HCT116 (cell line): ENCODE results near the gene NT5E. TPM values are rescaled to one million over a fixed set of nuclear protein-coding genes. Genes with fewer than 3 reads are reported as not detected.
A peak's percentile ranks its signal among the peaks of the same experiment; 100 is the strongest.

ENCODE experiments used
- ATAC-seq: fragments of 200-7000 bp; cut with Tn5 transposase; 2 replicates; pipeline ENCODE4 v1.9.1; 2020; ENCODE audit warnings: mild to moderate bottlenecking, moderate library complexity
- BruUV-seq: library from RNA; stranded (reverse); fragments of 400-500 nt; replicated peaks from 2 replicates; lab custom pipeline; 2021; lab: Mats Ljungman, UMichigan
- CTCF ChIA-PET: fragments of 300-600 bp; sonication (Branson Sonifier 250); formaldehyde crosslinking; loops from one replicate; lab custom pipeline; 2021; ENCODE audit warnings: antibody characterized with exemption; lab: Charles Lee
- POLR2A ChIA-PET: fragments of 300-600, 350-600 bp; sonication (Branson Sonifier 250); formaldehyde crosslinking; loops from one replicate; lab custom pipeline; 2021; ENCODE audit warnings: antibody characterized with exemption; lab: Charles Lee
- RAD21 ChIA-PET, 2 experiments: fragments of 300-600 bp; sonication (Branson Sonifier 250); formaldehyde crosslinking; loops; one replicate each; lab custom pipeline; 2023; ENCODE audit warnings: low total read pairs in 2 of 2; ENCODE audit not compliant: uncharacterized antibody in 2 of 2, unreplicated experiment in 2 of 2, low non-redundant PET in 1 of 2; lab: Charles Lee
- DNase-seq: peaks from one replicate; pipeline ENCODE4 v3.0.0-alpha.2; 2010; ENCODE audit warnings: low read depth, low spot score
- H2AFZ ChIP-seq: fragments of 200-600 bp; shearing (Covaris generic), sonication (generic); 2 replicates; pipeline ENCODE4 v1.6.1; 2017; ENCODE audit warnings: low read depth, mixed run types, mixed read lengths, antibody characterized with exemption, low read length; ENCODE audit not compliant: poor library complexity, severe bottlenecking
- H3K27ac ChIP-seq: 2 replicates; pipeline ENCODE4 v1.5.1; 2012; ENCODE audit warnings: low read depth, low read length
- H3K27me3 ChIP-seq: fragments of 200-600 bp; sonication (generic); 2 replicates; pipeline ENCODE4 v1.6.1; 2016; ENCODE audit warnings: mixed run types, low read length, mixed read lengths; ENCODE audit not compliant: insufficient read depth
- H3K36me3 ChIP-seq, 2 experiments: fragments of 200-500 bp in 1 of 2; fragments of 200-600 bp in 1 of 2; sonication (Bioruptor generic) in 1 of 2; sonication (generic) in 1 of 2; 2 replicates each; pipeline versions ENCODE4 v1.5.1 to v1.6.1; 2014 to 2016; ENCODE audit warnings: low read length in 2 of 2, inconsistent platforms in 1 of 2, mixed read lengths in 1 of 2, mixed run types in 1 of 2; ENCODE audit not compliant: insufficient read depth in 2 of 2, control insufficient read depth in 1 of 2
- H3K4me1 ChIP-seq, 2 experiments: fragments of 200-600 bp in 1 of 2; sonication (generic) in 1 of 2; 2 replicates each; pipeline versions ENCODE4 v1.5.1 to v1.6.1; 2012 to 2017; ENCODE audit warnings: low read length in 2 of 2, inconsistent platforms in 1 of 2, mild to moderate bottlenecking in 1 of 2, mixed read lengths in 1 of 2, mixed run types in 1 of 2, moderate library complexity in 1 of 2; ENCODE audit not compliant: insufficient read depth in 2 of 2, control insufficient read depth in 1 of 2
- H3K4me2 ChIP-seq: fragments of 200-600 bp; sonication (generic); 2 replicates; pipeline ENCODE4 v1.6.1; 2017; ENCODE audit warnings: mixed run types, low read length, mixed read lengths
- H3K4me3 ChIP-seq, 2 experiments: fragments of 200-600 bp in 1 of 2; sonication (generic) in 1 of 2; replicated peaks in 1 of 2; 2 replicates each; pipeline ENCODE4 v1.5.1; 2011 to 2016; ENCODE audit warnings: low read length in 2 of 2, control low read depth in 1 of 2, low read depth in 1 of 2, mild to moderate bottlenecking in 1 of 2, mixed read lengths in 1 of 2, mixed run types in 1 of 2
- H3K79me2 ChIP-seq: fragments of 200-600 bp; sonication (generic); 2 replicates; pipeline ENCODE4 v1.6.1; 2017; ENCODE audit warnings: mild to moderate bottlenecking, mixed run types, low read length, moderate library complexity, mixed read lengths; ENCODE audit not compliant: insufficient read depth
- H3K9ac ChIP-seq: fragments of 200-600 bp; sonication (generic); 2 replicates; pipeline ENCODE4 v1.6.1; 2016; ENCODE audit warnings: low read length, mixed read lengths
- H3K9me2 ChIP-seq: fragments of 200-600 bp; sonication (generic), shearing (Covaris generic); 2 replicates; pipeline ENCODE4 v1.6.1; 2017; ENCODE audit warnings: mixed run types, mild to moderate bottlenecking, moderate library complexity; ENCODE audit not compliant: insufficient read depth
- H3K9me3 ChIP-seq, 2 experiments: fragments of 200-500 bp in 1 of 2; fragments of 200-600 bp in 1 of 2; sonication (Bioruptor generic) in 1 of 2; sonication (generic) in 1 of 2; 2 replicates each; pipeline ENCODE4 v1.6.1; 2014 to 2017; ENCODE audit warnings: low read length in 2 of 2, mixed read lengths in 2 of 2, inconsistent platforms in 1 of 2, low read depth in 1 of 2, mild to moderate bottlenecking in 1 of 2, mixed run types in 1 of 2, moderate library complexity in 1 of 2; ENCODE audit not compliant: control insufficient read depth in 1 of 2, insufficient read depth in 1 of 2
- H4K20me1 ChIP-seq: fragments of 200-600 bp; sonication (generic), shearing (Covaris generic); 2 replicates; pipeline ENCODE4 v1.6.1; 2017; ENCODE audit warnings: mixed run types, mild to moderate bottlenecking, moderate library complexity; ENCODE audit not compliant: insufficient read depth
- CBX3 ChIP-seq: IDR thresholded peaks from 2 replicates; pipeline ENCODE4 v1.6.1; 2012; ENCODE audit warnings: low read depth
- CEBPB ChIP-seq: IDR thresholded peaks from 2 replicates; pipeline ENCODE4 v1.6.1; 2012; ENCODE audit warnings: low read depth
- ELF1 ChIP-seq: IDR thresholded peaks from 2 replicates; pipeline ENCODE4 v1.6.1; 2012; ENCODE audit warnings: low read depth, borderline replicate concordance
- EZH2 ChIP-seq: fragments of 200-600 bp; sonication (generic); IDR thresholded peaks from 2 replicates; pipeline ENCODE4 v1.6.1; 2017; ENCODE audit warnings: antibody characterized with exemption, mixed run types
- EZH2phosphoT487 ChIP-seq: fragments of 200-600 bp; IDR thresholded peaks from 2 replicates; pipeline ENCODE4 v1.6.1; 2018; ENCODE audit warnings: antibody characterized with exemption, borderline replicate concordance
- FOSL1 ChIP-seq: IDR thresholded peaks from 2 replicates; pipeline ENCODE4 v1.6.1; 2012; ENCODE audit warnings: low read depth
- JUND ChIP-seq: IDR thresholded peaks from 2 replicates; pipeline ENCODE4 v1.6.1; 2012
- POLR2A ChIP-seq: IDR thresholded peaks from 2 replicates; pipeline ENCODE4 v1.7.0; 2011; ENCODE audit warnings: borderline replicate concordance; ENCODE audit not compliant: insufficient read depth, insufficient read length; ENCODE audit errors: extremely low read depth
- POLR2AphosphoS5 ChIP-seq: IDR thresholded peaks from 2 replicates; pipeline ENCODE4 v1.6.1; 2011; ENCODE audit warnings: mild to moderate bottlenecking, low read depth, low read length, moderate library complexity
- RAD21 ChIP-seq: IDR thresholded peaks from 2 replicates; pipeline ENCODE4 v1.6.1; 2012; ENCODE audit warnings: low read depth, mild to moderate bottlenecking
- SIN3A ChIP-seq: IDR thresholded peaks from 2 replicates; pipeline ENCODE4 v1.6.1; 2012; ENCODE audit warnings: low read depth
- SP1 ChIP-seq: IDR thresholded peaks from 2 replicates; pipeline ENCODE4 v1.6.1; 2012; ENCODE audit warnings: low read depth
- SRF ChIP-seq: IDR thresholded peaks from 2 replicates; pipeline ENCODE4 v1.6.1; 2012; ENCODE audit warnings: low read depth
- TCF7L2 ChIP-seq: IDR thresholded peaks from 2 replicates; pipeline ENCODE4 v1.7.0; 2011; ENCODE audit warnings: borderline replicate concordance, inconsistent platforms; ENCODE audit not compliant: insufficient read depth, insufficient read length; ENCODE audit errors: extremely low read depth
- YY1 ChIP-seq: IDR thresholded peaks from 2 replicates; pipeline ENCODE4 v1.6.1; 2011; ENCODE audit warnings: low read length, low read depth, moderate library complexity, mild to moderate bottlenecking; ENCODE audit not compliant: insufficient replicate concordance; ENCODE audit errors: extremely low read depth
- ZFX ChIP-seq: fragments of 450-650 bp; IDR thresholded peaks from 2 replicates; pipeline ENCODE4 v1.6.1; 2017
- ZNF274 ChIP-seq: fragments of 200-500 bp; sonication (Bioruptor generic); IDR thresholded peaks from 2 replicates; pipeline ENCODE4 v1.6.1; 2014; ENCODE audit warnings: mild to moderate bottlenecking, low read depth, low read length, inconsistent platforms
- intact Hi-C: fragments of 100-400 bp; cut with micrococcal nuclease; formaldehyde crosslinking; loops from 2 replicates; pipeline ENCODE4 v1.10.0; 2022
- total RNA-seq: library from RNA; stranded (reverse); gene quantifications from one replicate; pipeline ENCODE4 v1.2.1, GENCODE V29; 2021; ENCODE audit not compliant: unreplicated experiment
- TF ChIP-seq, protein P1 (sequence below): IDR thresholded peaks from 2 replicates; pipeline ENCODE4 v1.6.1; 2011; ENCODE audit warnings: mild to moderate bottlenecking, low read length, moderate library complexity; ENCODE audit not compliant: insufficient replicate concordance; ENCODE audit errors: extremely low read depth
- TF ChIP-seq, protein P2 (sequence below): IDR thresholded peaks from 2 replicates; pipeline ENCODE4 v1.6.1; 2012; ENCODE audit warnings: low read depth
- TF ChIP-seq, protein P3 (sequence below): IDR thresholded peaks from 2 replicates; pipeline ENCODE4 v1.6.1; 2012

NT5E gene
- total RNA-seq, 1 experiment from 2014 or later: 68.2 TPM

DNA sequence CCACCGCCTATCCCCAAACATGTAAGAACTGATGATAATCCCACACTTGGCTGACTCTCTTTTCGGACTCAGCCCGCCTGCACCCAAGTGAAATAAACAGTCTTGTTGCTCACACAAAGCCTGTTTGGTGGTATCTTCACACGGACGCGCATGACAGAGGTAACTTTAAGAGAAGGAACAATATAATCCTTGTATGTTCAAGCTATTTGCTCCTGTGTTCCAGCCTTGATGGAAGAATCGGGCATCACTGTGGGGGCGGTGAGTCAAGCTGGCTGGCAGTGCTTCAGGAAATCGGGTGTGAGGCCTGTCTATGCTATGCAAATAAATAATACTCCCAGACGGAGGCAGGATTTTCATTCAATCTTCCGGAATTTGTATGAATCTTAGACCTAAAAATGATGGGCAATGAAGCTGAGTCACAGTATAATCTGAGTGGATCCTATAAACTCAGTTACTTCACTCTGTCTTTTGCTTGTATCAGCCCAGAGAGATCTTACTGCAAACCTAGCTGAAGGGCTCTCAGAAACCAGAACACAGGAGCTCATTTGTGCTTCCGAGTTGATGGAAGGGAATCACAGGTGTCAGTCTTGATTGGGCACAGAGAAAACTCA is 45.2 kb upstream of the NT5E start:
- Histone ChIP-seq H3K4me3 (peak overlapping the region in 1 of 2 experiments; percentile 29; a peak in 1 of 4 replicates), H3K4me2 (peak overlapping the region; percentile 45), H4K20me1 (no peaks in the 10 kb centered on the region), H3K79me2 (no peaks in the 10 kb centered on the region), H3K4me1 (peaks cover 24 to 63% of the 10 kb centered on the region in 2 experiments), H3K27me3 (no peaks in the 10 kb centered on the region), H3K9me3 (no peaks in the 10 kb centered on the region), H3K9ac (peak overlapping the region; percentile 36), H3K36me3 (no peaks in the 10 kb centered on the region), H3K9me2 (no peaks in the 10 kb centered on the region), H3K27ac (peak overlapping the region; percentile 23), H2AFZ (peak overlapping the region; percentile 95)
- ATAC-seq: peak; percentile 64
- intact Hi-C loops: loop anchor here (5.0 kb wide), 1 partner anchor 42 kb away; no protein-coding TSS in a partner anchor
- ChIA-PET CTCF (no interaction called here), POLR2A (interaction anchor here (0.7 to 1.4 kb wide), 4 partner anchors 44 to 60 kb away, joined by 3 to 5 read pairs (median 4); partner anchors contain the start of gene NT5E), RAD21 (interaction anchor here in 1 of 2 experiments (1.0 kb wide), 1 partner anchor 78 kb away, joined by 3 read pairs; no protein-coding TSS in a partner anchor)
- no TSS peak for BruUV-seq
- DNase-seq: peak; percentile 43
- TF ChIP-seq POLR2AphosphoS5: peak; percentile 35; the same call in 1 of the 2 replicates
- no peak for TF ChIP-seq CEBPB
- TF ChIP-seq, protein P1, sequence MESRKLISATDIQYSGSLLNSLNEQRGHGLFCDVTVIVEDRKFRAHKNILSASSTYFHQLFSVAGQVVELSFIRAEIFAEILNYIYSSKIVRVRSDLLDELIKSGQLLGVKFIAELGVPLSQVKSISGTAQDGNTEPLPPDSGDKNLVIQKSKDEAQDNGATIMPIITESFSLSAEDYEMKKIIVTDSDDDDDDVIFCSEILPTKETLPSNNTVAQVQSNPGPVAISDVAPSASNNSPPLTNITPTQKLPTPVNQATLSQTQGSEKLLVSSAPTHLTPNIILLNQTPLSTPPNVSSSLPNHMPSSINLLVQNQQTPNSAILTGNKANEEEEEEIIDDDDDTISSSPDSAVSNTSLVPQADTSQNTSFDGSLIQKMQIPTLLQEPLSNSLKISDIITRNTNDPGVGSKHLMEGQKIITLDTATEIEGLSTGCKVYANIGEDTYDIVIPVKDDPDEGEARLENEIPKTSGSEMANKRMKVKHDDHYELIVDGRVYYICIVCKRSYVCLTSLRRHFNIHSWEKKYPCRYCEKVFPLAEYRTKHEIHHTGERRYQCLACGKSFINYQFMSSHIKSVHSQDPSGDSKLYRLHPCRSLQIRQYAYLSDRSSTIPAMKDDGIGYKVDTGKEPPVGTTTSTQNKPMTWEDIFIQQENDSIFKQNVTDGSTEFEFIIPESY: no peak
- no peak for TF ChIP-seq SP1
- TF ChIP-seq FOSL1: peak; percentile 47; the same call in 1 of the 2 replicates
- peak; percentile 49 for TF ChIP-seq JUND
- no peak for TF ChIP-seq ELF1
- TF ChIP-seq POLR2A: no peak
- TF ChIP-seq TCF7L2: no peak
- TF ChIP-seq, protein P2, sequence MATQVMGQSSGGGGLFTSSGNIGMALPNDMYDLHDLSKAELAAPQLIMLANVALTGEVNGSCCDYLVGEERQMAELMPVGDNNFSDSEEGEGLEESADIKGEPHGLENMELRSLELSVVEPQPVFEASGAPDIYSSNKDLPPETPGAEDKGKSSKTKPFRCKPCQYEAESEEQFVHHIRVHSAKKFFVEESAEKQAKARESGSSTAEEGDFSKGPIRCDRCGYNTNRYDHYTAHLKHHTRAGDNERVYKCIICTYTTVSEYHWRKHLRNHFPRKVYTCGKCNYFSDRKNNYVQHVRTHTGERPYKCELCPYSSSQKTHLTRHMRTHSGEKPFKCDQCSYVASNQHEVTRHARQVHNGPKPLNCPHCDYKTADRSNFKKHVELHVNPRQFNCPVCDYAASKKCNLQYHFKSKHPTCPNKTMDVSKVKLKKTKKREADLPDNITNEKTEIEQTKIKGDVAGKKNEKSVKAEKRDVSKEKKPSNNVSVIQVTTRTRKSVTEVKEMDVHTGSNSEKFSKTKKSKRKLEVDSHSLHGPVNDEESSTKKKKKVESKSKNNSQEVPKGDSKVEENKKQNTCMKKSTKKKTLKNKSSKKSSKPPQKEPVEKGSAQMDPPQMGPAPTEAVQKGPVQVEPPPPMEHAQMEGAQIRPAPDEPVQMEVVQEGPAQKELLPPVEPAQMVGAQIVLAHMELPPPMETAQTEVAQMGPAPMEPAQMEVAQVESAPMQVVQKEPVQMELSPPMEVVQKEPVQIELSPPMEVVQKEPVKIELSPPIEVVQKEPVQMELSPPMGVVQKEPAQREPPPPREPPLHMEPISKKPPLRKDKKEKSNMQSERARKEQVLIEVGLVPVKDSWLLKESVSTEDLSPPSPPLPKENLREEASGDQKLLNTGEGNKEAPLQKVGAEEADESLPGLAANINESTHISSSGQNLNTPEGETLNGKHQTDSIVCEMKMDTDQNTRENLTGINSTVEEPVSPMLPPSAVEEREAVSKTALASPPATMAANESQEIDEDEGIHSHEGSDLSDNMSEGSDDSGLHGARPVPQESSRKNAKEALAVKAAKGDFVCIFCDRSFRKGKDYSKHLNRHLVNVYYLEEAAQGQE: no peak
- TF ChIP-seq SRF: no peak
- no peak for TF ChIP-seq ZFX
- TF ChIP-seq SIN3A: 0 out of 2 replicates have a peak, but pooled peaks have one; percentile 7
- TF ChIP-seq CBX3: peak; percentile 46; the same call in 1 of the 2 replicates
- TF ChIP-seq EZH2: no peak
- 0 out of 2 replicates have a peak, but pooled peaks have one; percentile 15 for TF ChIP-seq RAD21
- no peak for TF ChIP-seq YY1
- TF ChIP-seq ZNF274: no peak
- no peak for TF ChIP-seq EZH2phosphoT487
- TF ChIP-seq, protein P3, sequence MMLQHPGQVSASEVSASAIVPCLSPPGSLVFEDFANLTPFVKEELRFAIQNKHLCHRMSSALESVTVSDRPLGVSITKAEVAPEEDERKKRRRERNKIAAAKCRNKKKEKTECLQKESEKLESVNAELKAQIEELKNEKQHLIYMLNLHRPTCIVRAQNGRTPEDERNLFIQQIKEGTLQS: no peak
